Prostate gland (tissue), 2 donors: ENCODE results near the gene C6orf136. TPM values are rescaled to one million over a fixed set of nuclear protein-coding genes. Genes with fewer than 3 reads are reported as not detected.

Experiments used
- DNase-seq: peaks from one replicate; pipeline ENCODE4 v3.0.0-alpha.2; 2019; ENCODE audit warnings: low spot score
- H3K27ac ChIP-seq, 2 donors: fragments of 200-600 bp; sonication (generic); 2 replicates each; pipeline ENCODE4 v1.5.1; 2017 to 2019
- H3K27me3 ChIP-seq: fragments of 200-600 bp; sonication (generic); replicated peaks from 2 replicates; pipeline ENCODE4 v1.5.1; 2019; ENCODE audit not compliant: insufficient read depth
- H3K36me3 ChIP-seq, 2 donors: fragments of 200-600 bp; sonication (generic); 1 replicate in 1 of 2; 2 replicates in 1 of 2; pipeline versions ENCODE4 v1.5.1 to v1.8.1; 2017 to 2019
- H3K4me1 ChIP-seq: fragments of 200-600 bp; sonication (generic); replicated peaks from 2 replicates; pipeline ENCODE4 v1.5.1; 2019
- H3K4me3 ChIP-seq, 2 donors: fragments of 200-600 bp; sonication (generic); 2 replicates each; pipeline ENCODE4 v1.5.1; 2017 to 2019
- H3K9me3 ChIP-seq: fragments of 200-600 bp; sonication (generic); 2 replicates; pipeline ENCODE4 v1.5.1; 2017
- CTCF ChIP-seq, 4 experiments: fragments of 200-600 bp in 2 of 4; fragments of 450-650 bp in 2 of 4; sonication (generic) in 2 of 4; IDR thresholded peaks; 1 replicate in 3 of 4; 2 replicates in 1 of 4; pipeline ENCODE4 v1.5.1; 2016 to 2019; ENCODE audit warnings: antibody characterized with exemption in 4 of 4, mild to moderate bottlenecking in 2 of 4, moderate library complexity in 2 of 4
- POLR2A ChIP-seq: fragments of 450-650 bp; IDR thresholded peaks from one replicate; pipeline ENCODE4 v1.6.1; 2016; ENCODE audit warnings: antibody characterized with exemption, mild to moderate bottlenecking
- POLR2AphosphoS5 ChIP-seq: sonication (generic); formaldehyde crosslinking; IDR thresholded peaks from one replicate; pipeline ENCODE4 v1.6.1; 2017; ENCODE audit warnings: antibody characterized with exemption
- WGBS: methylation state at CpG from one replicate; pipeline ENCODE4 v1.1.5; 2018; 5-methylcytosine and 5-hydroxymethylcytosine counted together
- intact Hi-C: fragments of 100-400 bp; cut with DNase I; formaldehyde crosslinking; loops from one replicate; pipeline ENCODE4 v1.14.2; 2022
- total RNA-seq, 2 donors: library from RNA; depleted of rRNA; stranded (reverse); fragments of >200 nt; gene quantifications; one replicate each; pipeline ENCODE4 v1.1.0, GENCODE V29; 2016

Gene C6orf136
- total RNA-seq, 2 donors from 2014 or later, result 12.8 to 18.5 TPM

GRCh38 chr6:30689985-30690384, 43.1 kb downstream of the C6orf136 start:
- DNase-seq, result no peak
- Histone ChIP-seq H3K27ac (peak overlapping the region; percentile 85 to 86), H3K4me1 (no peaks in the 10 kb centered on the region), H3K4me3 (peak overlapping the region in 1 of 2 donors; percentile 52), H3K27me3 (no peaks in the 10 kb centered on the region), H3K9me3 (no peaks in the 10 kb centered on the region), H3K36me3 (no peaks in the 10 kb centered on the region)
- no peak for TF ChIP-seq POLR2AphosphoS5
- no peak for TF ChIP-seq POLR2A
- no peak for TF ChIP-seq CTCF (IDR thresholded peaks at IDR 0.05)
- intact Hi-C loops, result loop anchor here (5.0 kb wide), 1 partner anchor 73 kb away; the partner anchor contains the start of genes MRPS18B and PPP1R10
- 14% methylated on average over 4 of the region's 4 CpGs for WGBS

DNA sequence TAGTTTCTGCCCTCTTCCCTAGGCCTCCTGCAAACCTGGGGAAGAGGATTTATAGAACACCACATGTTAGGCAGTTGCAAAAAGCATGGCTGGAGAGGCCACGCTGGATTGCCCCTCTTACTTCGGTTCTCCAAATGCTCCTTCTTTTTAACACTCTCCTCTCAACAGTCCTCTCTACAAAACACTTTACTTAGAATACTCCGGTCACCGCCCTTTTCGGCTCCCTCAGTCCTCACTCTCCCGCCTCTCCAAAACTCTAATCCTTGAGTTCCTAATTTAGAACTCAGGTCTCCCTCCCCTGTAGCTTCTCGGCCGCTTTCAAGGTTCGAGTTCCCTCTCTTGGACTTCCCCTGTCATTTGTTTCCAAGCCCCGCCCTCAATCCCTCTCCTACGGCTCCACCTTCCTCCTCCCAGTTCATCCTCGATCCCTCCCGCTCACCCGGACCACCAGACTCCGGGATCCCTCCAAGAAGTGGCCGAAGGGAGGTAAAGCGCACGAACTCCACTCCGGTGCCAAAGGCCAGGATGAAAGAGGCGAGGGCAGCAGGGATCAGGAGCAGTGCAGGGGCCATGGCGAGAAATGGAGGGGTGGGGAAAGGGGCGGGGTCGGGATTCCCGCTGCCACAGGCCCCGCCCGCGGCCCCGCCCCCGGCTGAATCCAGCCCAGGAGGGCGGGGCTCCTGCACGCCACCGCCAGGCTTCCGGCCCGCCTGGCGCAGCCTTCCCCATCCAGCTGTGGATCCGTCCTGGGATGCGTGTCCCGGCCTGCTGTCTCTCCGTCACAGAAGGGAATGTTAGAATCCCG, 43.7 kb downstream of the C6orf136 start, which contains the start of gene NRM:
Gene NRM, minus strand, starts transcription at position 582 of the 805 bp plus-strand sequence. Its CDS starts 10 bp downstream, at position 572.
- no peaks in the 10 kb centered on the region for H3K36me3 ChIP-seq
- no peaks in the 10 kb centered on the region for H3K27me3 ChIP-seq
- peak within 1 kb of the TSS; percentile 50 to 52 for H3K4me3 ChIP-seq
- TF ChIP-seq POLR2A, result peak; percentile 22
- peak in 2 of 4 experiments; percentile 13 to 19 for TF ChIP-seq CTCF (IDR thresholded peaks at IDR 0.05)
- peak; percentile 78 for TF ChIP-seq POLR2AphosphoS5
- no peaks in the 10 kb centered on the region for H3K4me1 ChIP-seq
- WGBS, result under 1% methylated on average over 40 of the region's 40 CpGs
- H3K9me3 ChIP-seq, result no peaks in the 10 kb centered on the region
- peak; percentile 87 for DNase-seq
- intact Hi-C loops, result no loop called here
- peak within 1 kb of the TSS; percentile 85 to 86 for H3K27ac ChIP-seq

GRCh38 chr6:30691208-30691847, 44.4 kb downstream of the C6orf136 start:
- TF ChIP-seq CTCF (IDR thresholded peaks at IDR 0.05) (no peak), POLR2AphosphoS5 (no peak), POLR2A (no peak)
- Histone ChIP-seq H3K4me3 (peak overlapping the region; percentile 50 to 52), H3K9me3 (no peaks in the 10 kb centered on the region), H3K27ac (peak overlapping the region; percentile 85 to 86), H3K36me3 (no peaks in the 10 kb centered on the region), H3K4me1 (no peaks in the 10 kb centered on the region), H3K27me3 (no peaks in the 10 kb centered on the region)
- intact Hi-C loops, result no loop called here
- 12% methylated on average over 8 of the region's 8 CpGs for WGBS
- no peak for DNase-seq

DNA sequence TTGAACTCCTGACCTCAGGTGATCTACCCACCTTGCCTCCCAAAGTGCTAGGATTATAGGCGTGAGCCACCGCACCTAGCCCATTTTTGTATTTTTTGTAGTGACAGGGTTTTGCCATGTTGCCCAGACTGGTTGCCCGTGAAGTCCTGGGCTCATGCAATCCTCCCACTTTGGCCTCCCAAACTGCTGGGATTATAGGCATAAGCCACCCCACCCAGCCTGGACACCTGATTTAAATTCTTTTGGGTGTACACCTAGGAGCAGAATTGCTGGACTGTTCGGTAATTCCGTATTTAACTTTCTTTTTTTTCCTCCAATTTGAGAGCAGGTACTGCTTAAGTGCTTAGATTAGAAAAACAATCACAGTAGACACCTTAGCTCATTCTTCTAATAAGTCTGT, 49.5 kb downstream of the C6orf136 start:
- Histone ChIP-seq H3K27me3 (no peaks in the 10 kb centered on the region), H3K36me3 (no peaks in the 10 kb centered on the region), H3K4me1 (no peaks in the 10 kb centered on the region), H3K4me3 (no peak overlapping the region), H3K9me3 (no peaks in the 10 kb centered on the region), H3K27ac (no peak overlapping the region)
- no peak for DNase-seq
- TF ChIP-seq POLR2A (no peak), CTCF (IDR thresholded peaks at IDR 0.05) (no peak)
- intact Hi-C loops, result no loop called here
- 91% methylated on average over 5 of the region's 5 CpGs for WGBS
